K562 (cell line): ENCODE results near the gene ZFP36. TPM values are rescaled to one million over a fixed set of nuclear protein-coding genes. Genes with fewer than 3 reads are reported as not detected.

Experiments
- BDP1 ChIP-seq: IDR thresholded peaks from 3 replicates; pipeline ENCODE4 v1.6.1; 2011; ENCODE audit not compliant: insufficient read length, insufficient read depth
- CREM ChIP-seq: IDR thresholded peaks from 2 replicates; pipeline ENCODE4 v1.6.1; 2014; ENCODE audit warnings: antibody characterized with exemption, low read depth
- CSDE1 ChIP-seq, 2 experiments: fragments of 450-650 bp; IDR thresholded peaks; 2 replicates each; pipeline ENCODE4 v1.6.1; 2016; ENCODE audit warnings: mild to moderate bottlenecking in 1 of 2
- NFATC3 ChIP-seq: fragments of 450-650 bp; IDR thresholded peaks from 2 replicates; pipeline ENCODE4 v1.6.1; 2017; ENCODE audit warnings: mild to moderate bottlenecking
- SMARCA5 ChIP-seq: fragments of 450-650 bp; IDR thresholded peaks from 2 replicates; pipeline ENCODE4 v1.6.1; 2016
- ZBTB17 ChIP-seq: fragments of 450-650 bp; formaldehyde crosslinking; IDR thresholded peaks from 2 replicates; pipeline ENCODE4 v1.4.0; 2020; ENCODE audit warnings: mild to moderate bottlenecking
- ZKSCAN8 ChIP-seq: fragments of 200-800 bp; sonication (Bioruptor generic); IDR thresholded peaks from 2 replicates; pipeline ENCODE4 v1.6.1; 2016; ENCODE audit warnings: missing genetic modification characterization, missing compliant biosample characterization
- polyA plus RNA-seq, 8 experiments: library from polyadenylated mRNA; depleted of rRNA in 4 of 8; stranded (reverse) in 5 of 8; unstranded in 3 of 8; fragments of >200 nt; fragmentation: Nextera tagmentation in 2 of 8; fragmentation: Illumina TruSeq in 1 of 8; extraction: Ambion mirVana in 2 of 8; extraction: Trizol in 1 of 8; gene quantifications; 2 replicates each; pipeline versions ENCODE4 v1.2.1 to v1.2.3, GENCODE V29; 2011 to 2014; ENCODE audit warnings: inconsistent platforms in 1 of 8, missing spikeins in 1 of 8
- total RNA-seq, 7 experiments: library from RNA; depleted of rRNA in 6 of 7; stranded (reverse); fragments of >200 nt in 6 of 7; fragmentation: Illumina TruSeq in 2 of 7; extraction: Trizol in 2 of 7; gene quantifications; 2 replicates each; pipeline versions ENCODE4 v1.2.1 to v1.2.3, GENCODE V29; 2011 to 2021; ENCODE audit warnings: low replicate concordance in 1 of 7
- TF ChIP-seq, protein P1 (sequence below): fragments of 450-650 bp; IDR thresholded peaks from 2 replicates; pipeline ENCODE4 v1.6.1; 2017; ENCODE audit warnings: antibody characterized with exemption, mild to moderate bottlenecking
- TF ChIP-seq, protein P2 (sequence below): fragments of 200-800 bp; sonication (Bioruptor generic); IDR thresholded peaks from 2 replicates; pipeline ENCODE4 v1.6.1; 2016; ENCODE audit warnings: missing genetic modification characterization, missing compliant biosample characterization

The ZFP36 gene
- total and polyA plus RNA-seq, 9 of the 15 experiments (the other 6 are each of a cell fraction or from before 2014, with no cell fraction given): 1.0 to 20.1 (median 3.5) TPM

DNA sequence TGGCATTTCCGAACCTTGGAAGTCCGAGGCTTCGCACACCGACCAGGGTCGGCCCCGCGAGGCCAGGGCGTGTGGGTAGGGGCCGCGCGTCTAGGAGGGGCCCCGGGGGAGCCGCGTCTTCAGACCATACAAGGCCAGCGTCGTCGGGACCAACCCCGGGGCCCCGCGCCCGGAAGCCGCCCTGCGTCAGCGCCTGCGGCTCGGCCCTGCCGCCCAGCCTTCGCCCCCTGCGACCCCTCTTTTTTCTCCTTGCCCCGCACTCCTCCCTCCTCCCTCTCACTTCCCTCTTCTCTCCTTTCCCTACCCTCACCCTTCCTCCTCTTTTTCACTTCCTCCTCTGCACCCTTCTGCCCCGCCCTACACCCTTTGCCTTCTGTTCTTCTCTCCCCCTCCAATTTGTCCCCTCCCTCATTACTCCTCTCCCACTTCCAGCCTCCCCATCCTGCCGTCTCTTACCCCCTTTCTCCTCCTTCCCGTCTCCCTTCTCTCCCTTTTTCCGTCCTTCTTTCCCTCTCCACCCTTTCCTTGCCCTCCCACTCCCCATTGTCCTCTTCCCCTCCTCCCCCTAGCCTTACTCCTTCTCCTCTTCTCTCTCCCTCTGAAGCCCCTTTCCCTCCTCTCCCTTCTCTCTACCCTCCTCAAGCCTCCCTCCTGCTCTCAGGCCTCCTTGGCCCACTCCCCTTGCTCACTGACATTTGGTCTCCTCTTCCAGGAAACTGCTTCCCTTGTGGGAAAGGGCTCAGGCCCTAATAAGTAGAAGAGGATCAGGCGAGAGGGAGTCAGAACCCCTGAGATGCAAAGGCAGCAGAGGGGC lies 3.6 kb downstream of the ZFP36 start (continued):
- TF ChIP-seq, protein P1, sequence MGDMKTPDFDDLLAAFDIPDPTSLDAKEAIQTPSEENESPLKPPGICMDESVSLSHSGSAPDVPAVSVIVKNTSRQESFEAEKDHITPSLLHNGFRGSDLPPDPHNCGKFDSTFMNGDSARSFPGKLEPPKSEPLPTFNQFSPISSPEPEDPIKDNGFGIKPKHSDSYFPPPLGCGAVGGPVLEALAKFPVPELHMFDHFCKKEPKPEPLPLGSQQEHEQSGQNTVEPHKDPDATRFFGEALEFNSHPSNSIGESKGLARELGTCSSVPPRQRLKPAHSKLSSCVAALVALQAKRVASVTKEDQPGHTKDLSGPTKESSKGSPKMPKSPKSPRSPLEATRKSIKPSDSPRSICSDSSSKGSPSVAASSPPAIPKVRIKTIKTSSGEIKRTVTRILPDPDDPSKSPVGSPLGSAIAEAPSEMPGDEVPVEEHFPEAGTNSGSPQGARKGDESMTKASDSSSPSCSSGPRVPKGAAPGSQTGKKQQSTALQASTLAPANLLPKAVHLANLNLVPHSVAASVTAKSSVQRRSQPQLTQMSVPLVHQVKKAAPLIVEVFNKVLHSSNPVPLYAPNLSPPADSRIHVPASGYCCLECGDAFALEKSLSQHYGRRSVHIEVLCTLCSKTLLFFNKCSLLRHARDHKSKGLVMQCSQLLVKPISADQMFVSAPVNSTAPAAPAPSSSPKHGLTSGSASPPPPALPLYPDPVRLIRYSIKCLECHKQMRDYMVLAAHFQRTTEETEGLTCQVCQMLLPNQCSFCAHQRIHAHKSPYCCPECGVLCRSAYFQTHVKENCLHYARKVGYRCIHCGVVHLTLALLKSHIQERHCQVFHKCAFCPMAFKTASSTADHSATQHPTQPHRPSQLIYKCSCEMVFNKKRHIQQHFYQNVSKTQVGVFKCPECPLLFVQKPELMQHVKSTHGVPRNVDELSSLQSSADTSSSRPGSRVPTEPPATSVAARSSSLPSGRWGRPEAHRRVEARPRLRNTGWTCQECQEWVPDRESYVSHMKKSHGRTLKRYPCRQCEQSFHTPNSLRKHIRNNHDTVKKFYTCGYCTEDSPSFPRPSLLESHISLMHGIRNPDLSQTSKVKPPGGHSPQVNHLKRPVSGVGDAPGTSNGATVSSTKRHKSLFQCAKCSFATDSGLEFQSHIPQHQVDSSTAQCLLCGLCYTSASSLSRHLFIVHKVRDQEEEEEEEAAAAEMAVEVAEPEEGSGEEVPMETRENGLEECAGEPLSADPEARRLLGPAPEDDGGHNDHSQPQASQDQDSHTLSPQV: no peak; the same call in 1 of the 2 replicates
- TF ChIP-seq NFATC3 (no peak), SMARCA5 (peak; percentile 80), ZKSCAN8 (CRISPR knock-in tag) (no peak), ZBTB17 (CRISPR knock-in tag) (peak; percentile 12; the same call in 1 of the 2 replicates), CSDE1 (IDR thresholded peaks at IDR 0.05) (0 out of 4 replicates have a peak, but pooled peaks of 1 of the 2 experiments have one; percentile 49), BDP1 (no peak), CREM (0 out of 2 replicates have a peak, but pooled peaks have one; percentile 13)
- TF ChIP-seq, protein P2, sequence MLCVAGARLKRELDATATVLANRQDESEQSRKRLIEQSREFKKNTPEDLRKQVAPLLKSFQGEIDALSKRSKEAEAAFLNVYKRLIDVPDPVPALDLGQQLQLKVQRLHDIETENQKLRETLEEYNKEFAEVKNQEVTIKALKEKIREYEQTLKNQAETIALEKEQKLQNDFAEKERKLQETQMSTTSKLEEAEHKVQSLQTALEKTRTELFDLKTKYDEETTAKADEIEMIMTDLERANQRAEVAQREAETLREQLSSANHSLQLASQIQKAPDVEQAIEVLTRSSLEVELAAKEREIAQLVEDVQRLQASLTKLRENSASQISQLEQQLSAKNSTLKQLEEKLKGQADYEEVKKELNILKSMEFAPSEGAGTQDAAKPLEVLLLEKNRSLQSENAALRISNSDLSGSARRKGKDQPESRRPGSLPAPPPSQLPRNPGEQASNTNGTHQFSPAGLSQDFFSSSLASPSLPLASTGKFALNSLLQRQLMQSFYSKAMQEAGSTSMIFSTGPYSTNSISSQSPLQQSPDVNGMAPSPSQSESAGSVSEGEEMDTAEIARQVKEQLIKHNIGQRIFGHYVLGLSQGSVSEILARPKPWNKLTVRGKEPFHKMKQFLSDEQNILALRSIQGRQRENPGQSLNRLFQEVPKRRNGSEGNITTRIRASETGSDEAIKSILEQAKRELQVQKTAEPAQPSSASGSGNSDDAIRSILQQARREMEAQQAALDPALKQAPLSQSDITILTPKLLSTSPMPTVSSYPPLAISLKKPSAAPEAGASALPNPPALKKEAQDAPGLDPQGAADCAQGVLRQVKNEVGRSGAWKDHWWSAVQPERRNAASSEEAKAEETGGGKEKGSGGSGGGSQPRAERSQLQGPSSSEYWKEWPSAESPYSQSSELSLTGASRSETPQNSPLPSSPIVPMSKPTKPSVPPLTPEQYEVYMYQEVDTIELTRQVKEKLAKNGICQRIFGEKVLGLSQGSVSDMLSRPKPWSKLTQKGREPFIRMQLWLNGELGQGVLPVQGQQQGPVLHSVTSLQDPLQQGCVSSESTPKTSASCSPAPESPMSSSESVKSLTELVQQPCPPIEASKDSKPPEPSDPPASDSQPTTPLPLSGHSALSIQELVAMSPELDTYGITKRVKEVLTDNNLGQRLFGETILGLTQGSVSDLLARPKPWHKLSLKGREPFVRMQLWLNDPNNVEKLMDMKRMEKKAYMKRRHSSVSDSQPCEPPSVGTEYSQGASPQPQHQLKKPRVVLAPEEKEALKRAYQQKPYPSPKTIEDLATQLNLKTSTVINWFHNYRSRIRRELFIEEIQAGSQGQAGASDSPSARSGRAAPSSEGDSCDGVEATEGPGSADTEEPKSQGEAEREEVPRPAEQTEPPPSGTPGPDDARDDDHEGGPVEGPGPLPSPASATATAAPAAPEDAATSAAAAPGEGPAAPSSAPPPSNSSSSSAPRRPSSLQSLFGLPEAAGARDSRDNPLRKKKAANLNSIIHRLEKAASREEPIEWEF (CRISPR knock-in tag): no peak
